ENCODE data around the gene ADIRF. TPM values are rescaled to one million over a fixed set of nuclear protein-coding genes. Genes with fewer than 3 reads are reported as not detected.

Gene ADIRF
- total RNA-seq, 2 donors from 2014 or later, result 0.53 TPM; not detected in 1

- H3K4me1 ChIP-seq (ENCODE audit: control insufficient read depth, insufficient read depth, low read length), result peaks cover 4% of the 10 kb centered on the region
- Mint-ChIP-seq H3K27me3 (ENCODE audit: insufficient read depth) (peaks cover 33% of the 10 kb centered on the region), H3K9me3 (no peaks in the 10 kb centered on the region), H3K27ac (peak overlapping the region; percentile 71), H3K4me1 (peaks cover 16% of the 10 kb centered on the region), H3K36me3 (ENCODE audit: low read depth) (no peaks in the 10 kb centered on the region), H3K4me3 (peak overlapping the region; percentile 65)
- H3K9me3 ChIP-seq (ENCODE audit: control insufficient read depth, low read length), result no peaks in the 10 kb centered on the region
- H3K36me3 ChIP-seq (ENCODE audit: control insufficient read depth, insufficient read depth, low read length), result no peaks in the 10 kb centered on the region
- peak overlapping the region; percentile 16 for H3K27ac ChIP-seq (ENCODE audit: low read depth, low read length)
- 18 to 44% methylated on average over 21 to 30 of the region's 30 CpGs for WGBS, 2 experiments (ENCODE audit: insufficient coverage in 1 of 2, insufficient read length in 1 of 2)
- peak overlapping the region; percentile 30 for H3K9ac ChIP-seq (ENCODE audit: extremely low read depth, low read length, poor library complexity, severe bottlenecking)
- H3K27me3 ChIP-seq (ENCODE audit: control insufficient read depth, insufficient read depth, low read length, poor library complexity, severe bottlenecking), result peaks cover 32% of the 10 kb centered on the region
- TF ChIP-seq CTCF (conservative IDR thresholded peaks at IDR 0.05), result no peak
- peak overlapping the region; percentile 69 for H3K4me3 ChIP-seq (ENCODE audit: low read length)
- peak; percentile 83 for DNase-seq
These were observed 2.1 kb downstream of the ADIRF start for GRCh38 chr10:86970162-86970981.

- Histone ChIP-seq H3K4me1 (ENCODE audit: control insufficient read depth, insufficient read depth, low read length) (peaks cover 4% of the 10 kb centered on the region), H3K9me3 (ENCODE audit: control insufficient read depth, low read length) (no peaks in the 10 kb centered on the region), H3K9ac (ENCODE audit: extremely low read depth, low read length, poor library complexity, severe bottlenecking) (peak overlapping the region; percentile 30), H3K27ac (ENCODE audit: low read depth, low read length) (no peak overlapping the region), H3K27me3 (ENCODE audit: control insufficient read depth, insufficient read depth, low read length, poor library complexity, severe bottlenecking) (peaks cover 32% of the 10 kb centered on the region), H3K36me3 (ENCODE audit: control insufficient read depth, insufficient read depth, low read length) (no peaks in the 10 kb centered on the region), H3K4me3 (ENCODE audit: low read length) (peak overlapping the region; percentile 69)
- peak; percentile 85 for DNase-seq
- peak overlapping the region; percentile 65 for H3K4me3 Mint-ChIP-seq
- peaks cover 12% of the 10 kb centered on the region for H3K4me1 Mint-ChIP-seq
- no peaks in the 10 kb centered on the region for H3K9me3 Mint-ChIP-seq
- H3K27ac Mint-ChIP-seq, result peak overlapping the region; percentile 71
- no peak for TF ChIP-seq CTCF (conservative IDR thresholded peaks at IDR 0.05)
- WGBS, 2 experiments (ENCODE audit: insufficient coverage in 1 of 2, insufficient read length in 1 of 2), result 0 to 12% methylated on average over 4 to 20 of the region's 20 CpGs
- H3K36me3 Mint-ChIP-seq (ENCODE audit: low read depth), result no peaks in the 10 kb centered on the region
- peaks cover 33% of the 10 kb centered on the region for H3K27me3 Mint-ChIP-seq (ENCODE audit: insufficient read depth)
These were observed 2.6 kb downstream of the ADIRF start for GRCh38 chr10:86970982-86971231.

GRCh38 chr10:86971232-86971991 lies 3.1 kb downstream of the ADIRF start:
- 15% methylated on average over 33 to 66 of the region's 66 CpGs for WGBS, 2 experiments (ENCODE audit: insufficient coverage in 1 of 2, insufficient read length in 1 of 2)
- H3K27me3 Mint-ChIP-seq (ENCODE audit: insufficient read depth), result peaks cover 33% of the 10 kb centered on the region
- peak overlapping the region; percentile 65 for H3K4me3 Mint-ChIP-seq
- H3K4me1 Mint-ChIP-seq, result peaks cover 7% of the 10 kb centered on the region
- H3K4me1 ChIP-seq (ENCODE audit: control insufficient read depth, insufficient read depth, low read length), result peaks cover 4% of the 10 kb centered on the region
- TF ChIP-seq CTCF (conservative IDR thresholded peaks at IDR 0.05), result peak; percentile 38
- peak; percentile 84 for DNase-seq
- no peaks in the 10 kb centered on the region for H3K36me3 Mint-ChIP-seq (ENCODE audit: low read depth)
- H3K36me3 ChIP-seq (ENCODE audit: control insufficient read depth, insufficient read depth, low read length), result no peaks in the 10 kb centered on the region
- H3K9me3 ChIP-seq (ENCODE audit: control insufficient read depth, low read length), result no peaks in the 10 kb centered on the region
- H3K9me3 Mint-ChIP-seq, result no peaks in the 10 kb centered on the region
- peak overlapping the region; percentile 84 for H3K27ac Mint-ChIP-seq
- H3K27me3 ChIP-seq (ENCODE audit: control insufficient read depth, insufficient read depth, low read length, poor library complexity, severe bottlenecking), result peaks cover 32% of the 10 kb centered on the region
- no peak overlapping the region for H3K27ac ChIP-seq (ENCODE audit: low read depth, low read length)
- peak overlapping the region; percentile 69 for H3K4me3 ChIP-seq (ENCODE audit: low read length)
- H3K9ac ChIP-seq (ENCODE audit: extremely low read depth, low read length, poor library complexity, severe bottlenecking), result peak overlapping the region; percentile 32
